GM12878 (cell line): ENCODE data around the gene SLC25A28. TPM values are rescaled to one million over a fixed set of nuclear protein-coding genes. Genes with fewer than 3 reads are reported as not detected.

Experiments
- ATAC-seq: fragments of 200-7000 bp; cut with Tn5 transposase; 3 replicates; pipeline ENCODE4 v1.9.1; 2020; ENCODE audit warnings: mild to moderate bottlenecking, moderate library complexity
- BruUV-seq: library from RNA; stranded (reverse); fragments of 400-500 nt; replicated peaks from 2 replicates; lab custom pipeline; 2021; lab: Mats Ljungman, UMichigan
- CTCF ChIA-PET: fragments of 300-600 bp; sonication (Branson Sonifier 250); formaldehyde crosslinking; extraction: SDS; loops from one replicate; lab custom pipeline; 2021; ENCODE audit warnings: inconsistent platforms; lab: Yijun Ruan, JAX
- POLR2A ChIA-PET: fragments of 350-600 bp; formaldehyde crosslinking; extraction: SDS; loops from one replicate; lab custom pipeline; 2021; ENCODE audit warnings: inconsistent platforms; lab: Charles Lee
- RAD21 ChIA-PET: fragments of 300-600 bp; sonication (Branson Sonifier 250); formaldehyde crosslinking; loops from one replicate; lab custom pipeline; 2023; ENCODE audit warnings: antibody characterized with exemption; ENCODE audit not compliant: unreplicated experiment; lab: Charles Lee
- SMC1A ChIA-PET: fragments of 300-600 bp; sonication (Branson Sonifier 250); formaldehyde crosslinking; loops from one replicate; lab custom pipeline; 2023; ENCODE audit not compliant: unreplicated experiment, uncharacterized antibody; lab: Charles Lee
- DNase-seq: peaks from one replicate; pipeline ENCODE4 v3.0.0-alpha.2; 2011; ENCODE audit warnings: low read depth, low spot score
- FAIRE-seq: peaks from 3 replicates; lab custom pipeline; 2011; peaks lifted over from hg19 to GRCh38; lab: Jason Lieb, UNC
- H2AFZ ChIP-seq: 2 replicates; pipeline ENCODE4 v1.6.0; 2011; ENCODE audit warnings: low read depth, low read length, control low read depth; ENCODE audit not compliant: control insufficient read depth
- H3K27ac ChIP-seq: 2 replicates; pipeline ENCODE4 v1.5.1; 2011; ENCODE audit warnings: control low read depth; ENCODE audit not compliant: control insufficient read depth, insufficient read depth
- H3K27me3 ChIP-seq, 2 experiments: replicated peaks in 1 of 2; 2 replicates each; pipeline versions ENCODE4 v1.6.0 to v1.6.1; 2011; ENCODE audit warnings: low read length in 1 of 2; ENCODE audit not compliant: control insufficient read depth in 2 of 2, insufficient read depth in 2 of 2
- H3K36me3 ChIP-seq, 2 experiments: 2 replicates each; pipeline ENCODE4 v1.5.1; 2011; ENCODE audit warnings: low read length in 1 of 2; ENCODE audit not compliant: control insufficient read depth in 2 of 2, insufficient read depth in 2 of 2
- H3K4me1 ChIP-seq: 2 replicates; pipeline ENCODE4 v1.6.1; 2011; ENCODE audit warnings: mild to moderate bottlenecking, low read length, moderate library complexity, mixed read lengths; ENCODE audit not compliant: control insufficient read depth, insufficient read depth
- H3K4me2 ChIP-seq: 2 replicates; pipeline ENCODE4 v1.6.0; 2011; ENCODE audit warnings: control low read depth; ENCODE audit not compliant: control insufficient read depth, insufficient read depth
- H3K4me3 ChIP-seq: fragments of 200-600 bp; sonication (generic); 2 replicates; pipeline ENCODE4 v1.5.1; 2016
- H3K79me2 ChIP-seq: 2 replicates; pipeline ENCODE4 v1.6.0; 2011; ENCODE audit warnings: low read length; ENCODE audit not compliant: control insufficient read depth, insufficient read depth
- H3K9ac ChIP-seq: 2 replicates; pipeline ENCODE4 v1.8.0; 2011; ENCODE audit warnings: low read length, control low read depth, mixed read lengths; ENCODE audit not compliant: control insufficient read depth, insufficient read depth
- H3K9me3 ChIP-seq: replicated peaks from 3 replicates; pipeline ENCODE4 v1.5.1; 2011; ENCODE audit warnings: mild to moderate bottlenecking, low read length; ENCODE audit not compliant: control insufficient read depth, insufficient read depth
- H4K20me1 ChIP-seq: 2 replicates; pipeline ENCODE4 v1.6.0; 2011; ENCODE audit not compliant: control insufficient read depth, insufficient read depth
- BACH1 ChIP-seq: fragments of 450-650 bp; IDR thresholded peaks from 2 replicates; pipeline ENCODE4 v1.6.1; 2017; ENCODE audit warnings: mild to moderate bottlenecking, borderline replicate concordance
- CBX5 ChIP-seq: sonication (generic); IDR thresholded peaks from 2 replicates; pipeline ENCODE4 v1.6.1; 2016; ENCODE audit warnings: low read depth, moderate library complexity, mild to moderate bottlenecking, inconsistent platforms
- CREB1 ChIP-seq: IDR thresholded peaks from 2 replicates; pipeline ENCODE4 v1.6.1; 2012; ENCODE audit warnings: low read depth, mild to moderate bottlenecking, inconsistent platforms
- DPF2 ChIP-seq: fragments of 450-650 bp; IDR thresholded peaks from 2 replicates; pipeline ENCODE4 v1.6.1; 2017; ENCODE audit warnings: mild to moderate bottlenecking
- GATAD2B ChIP-seq: fragments of 450-650 bp; conservative IDR thresholded peaks from 2 replicates; pipeline ENCODE4 v1.6.1; 2017; ENCODE audit warnings: low read depth, mild to moderate bottlenecking, moderate library complexity
- IRF3 ChIP-seq: fragments of 450-650 bp; IDR thresholded peaks from 2 replicates; pipeline ENCODE4 v1.6.1; 2014; ENCODE audit warnings: mild to moderate bottlenecking
- KDM1A ChIP-seq: fragments of 200-600 bp; sonication (generic); IDR thresholded peaks from 2 replicates; pipeline ENCODE4 v1.6.1; 2016; ENCODE audit warnings: borderline replicate concordance
- MXI1 ChIP-seq: fragments of 150-350 bp; IDR thresholded peaks from 2 replicates; pipeline ENCODE4 v1.6.1; 2011; ENCODE audit warnings: low read depth, mild to moderate bottlenecking, inconsistent platforms, low read length, improper control_type of control experiment
- NR2C1 ChIP-seq: fragments of 450-650 bp; IDR thresholded peaks from 2 replicates; pipeline ENCODE4 v1.6.1; 2017; ENCODE audit warnings: antibody characterized with exemption, mild to moderate bottlenecking, moderate library complexity
- PAX8 ChIP-seq: fragments of 450-650 bp; IDR thresholded peaks from 2 replicates; pipeline ENCODE4 v1.6.1; 2017; ENCODE audit warnings: mild to moderate bottlenecking, moderate library complexity
- PML ChIP-seq: IDR thresholded peaks from 2 replicates; pipeline ENCODE4 v1.6.1; 2012; ENCODE audit warnings: low read length, inconsistent platforms
- POLR2A ChIP-seq: IDR thresholded peaks from 2 replicates; pipeline ENCODE4 v1.6.1; 2011; ENCODE audit warnings: low read depth, mild to moderate bottlenecking, low read length
- SIX5 ChIP-seq: IDR thresholded peaks from 2 replicates; pipeline ENCODE4 v1.6.1; 2011; ENCODE audit warnings: mild to moderate bottlenecking, low read depth, low read length, moderate library complexity; ENCODE audit not compliant: severe bottlenecking
- SREBF2 ChIP-seq: IDR thresholded peaks from 2 replicates; pipeline ENCODE4 v1.6.1; 2012; ENCODE audit warnings: mild to moderate bottlenecking, low read length
- TAF1 ChIP-seq: IDR thresholded peaks from 2 replicates; pipeline ENCODE4 v1.6.1; 2011; ENCODE audit warnings: mild to moderate bottlenecking, low read depth, low read length, borderline replicate concordance
- ZNF217 ChIP-seq: fragments of 450-650 bp; IDR thresholded peaks from 2 replicates; pipeline ENCODE4 v1.6.1; 2017; ENCODE audit warnings: antibody characterized with exemption, mild to moderate bottlenecking
- ZNF24 ChIP-seq: fragments of 450-650 bp; IDR thresholded peaks from 2 replicates; pipeline ENCODE4 v1.6.1; 2017; ENCODE audit warnings: antibody characterized with exemption, mild to moderate bottlenecking
- ZNF622 ChIP-seq: fragments of 450-650 bp; IDR thresholded peaks from 2 replicates; pipeline ENCODE4 v1.6.1; 2017; ENCODE audit warnings: mild to moderate bottlenecking, inconsistent platforms
- WGBS: methylation state at CpG from one replicate; pipeline ENCODE4 v1.1.6; 2016; ENCODE audit warnings: low lambda C conversion rate; ENCODE audit not compliant: insufficient replicate concordance, insufficient coverage; ENCODE audit errors: missing lambda C conversion rate; 5-methylcytosine and 5-hydroxymethylcytosine counted together
- in situ Hi-C: fragments of 300-500 bp; cut with MboI; formaldehyde crosslinking; loops from 9 replicates; pipeline ENCODE4 v1.14.3; 2018; ENCODE audit warnings: mixed read lengths
- intact Hi-C: fragments of 100-400 bp; cut with micrococcal nuclease; formaldehyde crosslinking; loops from one replicate; pipeline ENCODE4 v1.14.2; 2022; ENCODE audit not compliant: unreplicated experiment
- polyA plus RNA-seq, 11 experiments: library from polyadenylated mRNA; depleted of rRNA in 4 of 11; unstranded in 6 of 11; stranded (reverse) in 5 of 11; fragments of >200 nt; fragmentation: Nextera tagmentation in 4 of 11; fragmentation: Illumina TruSeq in 1 of 11; extraction: Ambion mirVana in 4 of 11; extraction: Trizol in 1 of 11; gene quantifications; 1 replicate in 1 of 11; 2 replicates in 10 of 11; pipeline versions ENCODE4 v1.2.1 to v1.2.3, GENCODE V29; 2011 to 2016; ENCODE audit warnings: inconsistent platforms in 2 of 11, missing spikeins in 2 of 11, low read depth in 1 of 11
- total RNA-seq, 4 experiments: library from RNA; depleted of rRNA in 3 of 4; stranded (reverse); fragments of >200 nt in 3 of 4; fragmentation: Illumina TruSeq in 1 of 4; extraction: Trizol in 1 of 4; gene quantifications; 2 replicates each; pipeline versions ENCODE4 v1.2.1 to v1.2.3, GENCODE V29; 2013 to 2021
- TF ChIP-seq, protein P1 (sequence below): IDR thresholded peaks from 2 replicates; pipeline ENCODE4 v1.6.1; 2011; ENCODE audit warnings: borderline replicate concordance, low read depth, mild to moderate bottlenecking, moderate library complexity, mixed read lengths, low read length; ENCODE audit not compliant: insufficient read depth; ENCODE audit errors: extremely low read length

SLC25A28 gene
- total and polyA plus RNA-seq, 10 of the 15 experiments (the other 5 are each of a cell fraction or from before 2014, with no cell fraction given): 7.5 to 47.8 (median 24.9) TPM

DNA sequence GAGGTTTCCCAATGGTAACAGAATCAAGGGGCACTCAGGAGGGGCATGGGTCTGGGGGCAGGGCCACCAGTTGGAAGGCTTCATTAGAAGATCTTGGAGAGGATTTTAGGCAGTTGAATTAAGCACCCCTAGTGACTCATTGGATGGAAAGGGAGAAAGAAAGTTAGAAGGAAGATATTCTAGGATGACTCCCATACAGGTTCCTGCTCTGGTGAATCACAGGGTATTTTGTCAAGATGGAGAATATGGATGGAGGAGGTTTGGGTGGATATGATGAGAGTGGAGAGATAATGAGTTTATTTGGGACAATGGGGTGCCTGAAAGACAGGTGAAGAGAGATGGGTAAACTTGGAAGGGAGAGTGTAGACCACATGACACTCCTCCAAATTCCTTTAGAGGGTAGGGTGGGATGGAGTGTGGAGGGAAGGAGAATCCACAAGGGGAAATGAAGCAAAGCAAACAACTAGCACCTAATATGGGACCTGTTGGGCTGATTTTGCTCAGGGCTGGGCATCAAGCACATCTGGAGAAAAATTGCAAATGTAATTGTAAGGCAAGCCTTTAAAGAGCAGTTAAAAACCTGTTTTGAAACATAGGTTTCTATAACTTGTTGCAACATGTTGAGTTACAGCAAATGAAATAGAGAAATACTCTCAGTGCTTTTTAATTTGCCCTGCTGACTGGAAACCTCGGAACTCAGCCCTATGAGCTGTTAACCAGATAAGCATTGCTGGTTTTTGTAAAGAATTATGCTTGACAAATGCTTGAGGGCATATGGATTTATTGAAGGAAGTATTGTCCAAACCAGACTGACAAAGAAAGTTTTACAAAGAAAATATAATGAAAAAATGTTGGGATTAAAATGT is 36.2 kb upstream of the SLC25A28 start:
- Histone ChIP-seq H3K36me3 (no peaks in the 10 kb centered on the region), H3K9me3 (no peaks in the 10 kb centered on the region), H3K4me1 (peaks cover 13% of the 10 kb centered on the region), H3K4me3 (no peak overlapping the region), H4K20me1 (no peaks in the 10 kb centered on the region), H3K9ac (no peak overlapping the region), H2AFZ (no peak overlapping the region), H3K27me3 (no peaks in the 10 kb centered on the region), H3K79me2 (no peaks in the 10 kb centered on the region; the same call in 1 of the 2 replicates), H3K4me2 (no peak overlapping the region), H3K27ac (no peak overlapping the region)
- ChIA-PET CTCF (interaction anchor here (1.0 kb wide), 1 partner anchor 24 kb away, joined by 3 read pairs; no protein-coding TSS in a partner anchor), SMC1A (no interaction called here), POLR2A (no interaction called here), RAD21 (no interaction called here)
- DNase-seq: no peak
- TF ChIP-seq POLR2A: no peak
- no peak for TF ChIP-seq BACH1
- TF ChIP-seq CREB1: no peak
- no peak for TF ChIP-seq ZNF622
- no peak for TF ChIP-seq TAF1
- TF ChIP-seq, protein P1, sequence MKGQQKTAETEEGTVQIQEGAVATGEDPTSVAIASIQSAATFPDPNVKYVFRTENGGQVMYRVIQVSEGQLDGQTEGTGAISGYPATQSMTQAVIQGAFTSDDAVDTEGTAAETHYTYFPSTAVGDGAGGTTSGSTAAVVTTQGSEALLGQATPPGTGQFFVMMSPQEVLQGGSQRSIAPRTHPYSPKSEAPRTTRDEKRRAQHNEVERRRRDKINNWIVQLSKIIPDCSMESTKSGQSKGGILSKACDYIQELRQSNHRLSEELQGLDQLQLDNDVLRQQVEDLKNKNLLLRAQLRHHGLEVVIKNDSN: no peak
- TF ChIP-seq PML: no peak
- no peak for TF ChIP-seq MXI1
- no peak for TF ChIP-seq NR2C1
- TF ChIP-seq SREBF2: no peak
- TF ChIP-seq PAX8: no peak
- no peak for TF ChIP-seq GATAD2B
- no peak for TF ChIP-seq KDM1A
- no peak for TF ChIP-seq ZNF24
- no peak for TF ChIP-seq CBX5
- no peak for TF ChIP-seq ZNF217
- TF ChIP-seq IRF3: no peak
- no peak for TF ChIP-seq SIX5
- no peak for TF ChIP-seq DPF2
- intact Hi-C loops (no loop called here), in situ Hi-C loops (no loop called here)
- no TSS peak for BruUV-seq
- no peak for ATAC-seq
- FAIRE-seq: no peak
- WGBS: 0% methylated on average over 1 of the region's 1 CpG
